Panc1 (cell line): ENCODE measurements around the gene CHCHD3. TPM values are rescaled to one million over a fixed set of nuclear protein-coding genes. Genes with fewer than 3 reads are reported as not detected.

Experiments
- ATAC-seq: fragments of 200-7000 bp; cut with Tn5 transposase; 2 replicates; pipeline ENCODE4 v1.9.1; 2020; ENCODE audit warnings: mild to moderate bottlenecking, moderate library complexity
- BruUV-seq: library from RNA; stranded (reverse); fragments of 400-500 nt; replicated peaks from 2 replicates; lab custom pipeline; 2021; lab: Mats Ljungman, UMichigan
- CTCF ChIA-PET: fragments of 300-600 bp; sonication (Branson Sonifier 250); formaldehyde crosslinking; loops from one replicate; lab custom pipeline; 2022; ENCODE audit warnings: antibody characterized with exemption; lab: Charles Lee
- POLR2A ChIA-PET: fragments of 300-600 bp; sonication (Branson Sonifier 250); formaldehyde crosslinking; loops from one replicate; lab custom pipeline; 2022; ENCODE audit warnings: antibody characterized with exemption; lab: Charles Lee
- DNase-seq: peaks from one replicate; pipeline ENCODE4 v3.0.0-alpha.2; 2010; ENCODE audit warnings: low read depth, low spot score
- H3K27ac ChIP-seq: 2 replicates; pipeline ENCODE4 v1.5.1; 2011; ENCODE audit warnings: mild to moderate bottlenecking, low read length, inconsistent platforms
- H3K27me3 ChIP-seq: fragments of 200-500 bp; sonication (Bioruptor generic); 2 replicates; pipeline ENCODE4 v1.6.0; 2014; ENCODE audit warnings: low read length, inconsistent platforms; ENCODE audit not compliant: control insufficient read depth, insufficient read depth
- H3K36me3 ChIP-seq: fragments of 200-500 bp; sonication (Bioruptor generic); 2 replicates; pipeline ENCODE4 v1.5.1; 2014; ENCODE audit warnings: inconsistent platforms, mild to moderate bottlenecking, low read length, moderate library complexity; ENCODE audit not compliant: control insufficient read depth, insufficient read depth
- H3K4me1 ChIP-seq: 2 replicates; pipeline ENCODE4 v1.5.1; 2011; ENCODE audit warnings: inconsistent platforms, mild to moderate bottlenecking, low read length, moderate library complexity; ENCODE audit not compliant: control insufficient read depth, insufficient read depth
- H3K4me3 ChIP-seq, 2 experiments: 2 replicates each; pipeline ENCODE4 v1.5.1; 2011 to 2012; ENCODE audit warnings: low read depth in 2 of 2, low read length in 2 of 2, mild to moderate bottlenecking in 2 of 2, inconsistent platforms in 1 of 2, moderate library complexity in 1 of 2
- H3K9me3 ChIP-seq: fragments of 200-500 bp; sonication (Bioruptor generic); 2 replicates; pipeline ENCODE4 v1.5.1; 2014; ENCODE audit warnings: low read depth, mild to moderate bottlenecking, inconsistent platforms, low read length, moderate library complexity; ENCODE audit not compliant: control insufficient read depth, insufficient read depth
- POLR2AphosphoS5 ChIP-seq: IDR thresholded peaks from 2 replicates; pipeline ENCODE4 v1.6.1; 2012; ENCODE audit warnings: mild to moderate bottlenecking, low read depth, low read length, moderate library complexity
- SIN3A ChIP-seq: IDR thresholded peaks from 2 replicates; pipeline ENCODE4 v1.6.1; 2012; ENCODE audit warnings: low read depth, mild to moderate bottlenecking, low read length, moderate library complexity, borderline replicate concordance; ENCODE audit not compliant: insufficient read depth
- TCF7L2 ChIP-seq: IDR thresholded peaks from 2 replicates; pipeline ENCODE4 v1.6.1; 2011; ENCODE audit warnings: mild to moderate bottlenecking, low read depth, low read length, inconsistent platforms
- in situ Hi-C: cut with HindIII; loops from 2 replicates; pipeline ENCODE4 v1.10.0; 2016; ENCODE audit warnings: low sequenced_read_pairs, low pct_unique_long_range_greater_than_20kb
- intact Hi-C: fragments of 100-400 bp; cut with micrococcal nuclease; formaldehyde crosslinking; loops from one replicate; pipeline ENCODE4 v1.10.0; 2022; ENCODE audit not compliant: unreplicated experiment
- total RNA-seq: library from RNA; stranded (reverse); gene quantifications from one replicate; pipeline ENCODE4 v1.2.1, GENCODE V29; 2021; ENCODE audit not compliant: unreplicated experiment
- TF ChIP-seq, protein P1 (sequence below), 2 experiments: IDR thresholded peaks; 2 replicates each; pipeline ENCODE4 v1.6.1; 2011 to 2012; ENCODE audit warnings: low read depth in 2 of 2, control low read depth in 1 of 2, low read length in 1 of 2, mild to moderate bottlenecking in 1 of 2, moderate library complexity in 1 of 2; ENCODE audit not compliant: insufficient read depth in 1 of 2
- TF ChIP-seq, protein P2 (sequence below): fragments of 450-650 bp; IDR thresholded peaks from 2 replicates; pipeline ENCODE4 v1.5.1; 2017; ENCODE audit warnings: mild to moderate bottlenecking

CHCHD3 gene
- total RNA-seq, 1 experiment from 2014 or later = 109 TPM

DNA sequence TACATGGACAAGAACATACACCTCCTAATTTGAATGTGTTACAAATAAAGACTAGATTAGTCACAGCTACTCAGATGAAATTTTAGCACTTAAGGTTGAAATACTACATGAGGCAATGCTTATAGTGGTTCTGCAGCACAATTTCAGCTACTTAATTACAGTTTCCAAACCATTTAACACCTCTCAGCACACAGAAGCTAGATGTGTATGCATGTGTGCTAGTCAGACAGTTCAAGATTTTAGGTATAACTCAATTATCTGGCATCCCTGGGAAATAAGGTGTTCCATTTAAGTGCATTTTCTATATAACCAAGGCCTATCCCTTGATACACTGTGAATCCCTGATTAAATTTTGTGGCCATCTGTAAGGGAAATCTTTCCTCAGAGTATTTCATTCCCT, 141.8 kb downstream of the CHCHD3 start:
- in situ Hi-C loops = no loop called here
- BruUV-seq = no TSS peak
- ChIA-PET POLR2A (no interaction called here), CTCF (no interaction called here)
- Histone ChIP-seq H3K4me3 (no peak overlapping the region), H3K27me3 (no peaks in the 10 kb centered on the region), H3K9me3 (no peaks in the 10 kb centered on the region), H3K4me1 (no peaks in the 10 kb centered on the region), H3K27ac (no peak overlapping the region), H3K36me3 (no peaks in the 10 kb centered on the region)
- intact Hi-C loops = no loop called here
- TF ChIP-seq SIN3A (no peak), POLR2AphosphoS5 (no peak), TCF7L2 (no peak)
- TF ChIP-seq, protein P1, sequence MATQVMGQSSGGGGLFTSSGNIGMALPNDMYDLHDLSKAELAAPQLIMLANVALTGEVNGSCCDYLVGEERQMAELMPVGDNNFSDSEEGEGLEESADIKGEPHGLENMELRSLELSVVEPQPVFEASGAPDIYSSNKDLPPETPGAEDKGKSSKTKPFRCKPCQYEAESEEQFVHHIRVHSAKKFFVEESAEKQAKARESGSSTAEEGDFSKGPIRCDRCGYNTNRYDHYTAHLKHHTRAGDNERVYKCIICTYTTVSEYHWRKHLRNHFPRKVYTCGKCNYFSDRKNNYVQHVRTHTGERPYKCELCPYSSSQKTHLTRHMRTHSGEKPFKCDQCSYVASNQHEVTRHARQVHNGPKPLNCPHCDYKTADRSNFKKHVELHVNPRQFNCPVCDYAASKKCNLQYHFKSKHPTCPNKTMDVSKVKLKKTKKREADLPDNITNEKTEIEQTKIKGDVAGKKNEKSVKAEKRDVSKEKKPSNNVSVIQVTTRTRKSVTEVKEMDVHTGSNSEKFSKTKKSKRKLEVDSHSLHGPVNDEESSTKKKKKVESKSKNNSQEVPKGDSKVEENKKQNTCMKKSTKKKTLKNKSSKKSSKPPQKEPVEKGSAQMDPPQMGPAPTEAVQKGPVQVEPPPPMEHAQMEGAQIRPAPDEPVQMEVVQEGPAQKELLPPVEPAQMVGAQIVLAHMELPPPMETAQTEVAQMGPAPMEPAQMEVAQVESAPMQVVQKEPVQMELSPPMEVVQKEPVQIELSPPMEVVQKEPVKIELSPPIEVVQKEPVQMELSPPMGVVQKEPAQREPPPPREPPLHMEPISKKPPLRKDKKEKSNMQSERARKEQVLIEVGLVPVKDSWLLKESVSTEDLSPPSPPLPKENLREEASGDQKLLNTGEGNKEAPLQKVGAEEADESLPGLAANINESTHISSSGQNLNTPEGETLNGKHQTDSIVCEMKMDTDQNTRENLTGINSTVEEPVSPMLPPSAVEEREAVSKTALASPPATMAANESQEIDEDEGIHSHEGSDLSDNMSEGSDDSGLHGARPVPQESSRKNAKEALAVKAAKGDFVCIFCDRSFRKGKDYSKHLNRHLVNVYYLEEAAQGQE (IDR thresholded peaks at IDR 0.05; ENCODE audit: insufficient read depth in 1 of 2, low read depth in 2 of 2, low read length in 1 of 2) = no peak
- TF ChIP-seq, protein P2, sequence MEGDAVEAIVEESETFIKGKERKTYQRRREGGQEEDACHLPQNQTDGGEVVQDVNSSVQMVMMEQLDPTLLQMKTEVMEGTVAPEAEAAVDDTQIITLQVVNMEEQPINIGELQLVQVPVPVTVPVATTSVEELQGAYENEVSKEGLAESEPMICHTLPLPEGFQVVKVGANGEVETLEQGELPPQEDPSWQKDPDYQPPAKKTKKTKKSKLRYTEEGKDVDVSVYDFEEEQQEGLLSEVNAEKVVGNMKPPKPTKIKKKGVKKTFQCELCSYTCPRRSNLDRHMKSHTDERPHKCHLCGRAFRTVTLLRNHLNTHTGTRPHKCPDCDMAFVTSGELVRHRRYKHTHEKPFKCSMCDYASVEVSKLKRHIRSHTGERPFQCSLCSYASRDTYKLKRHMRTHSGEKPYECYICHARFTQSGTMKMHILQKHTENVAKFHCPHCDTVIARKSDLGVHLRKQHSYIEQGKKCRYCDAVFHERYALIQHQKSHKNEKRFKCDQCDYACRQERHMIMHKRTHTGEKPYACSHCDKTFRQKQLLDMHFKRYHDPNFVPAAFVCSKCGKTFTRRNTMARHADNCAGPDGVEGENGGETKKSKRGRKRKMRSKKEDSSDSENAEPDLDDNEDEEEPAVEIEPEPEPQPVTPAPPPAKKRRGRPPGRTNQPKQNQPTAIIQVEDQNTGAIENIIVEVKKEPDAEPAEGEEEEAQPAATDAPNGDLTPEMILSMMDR = no peak
- ATAC-seq (no peak), DNase-seq (no peak)

DNA sequence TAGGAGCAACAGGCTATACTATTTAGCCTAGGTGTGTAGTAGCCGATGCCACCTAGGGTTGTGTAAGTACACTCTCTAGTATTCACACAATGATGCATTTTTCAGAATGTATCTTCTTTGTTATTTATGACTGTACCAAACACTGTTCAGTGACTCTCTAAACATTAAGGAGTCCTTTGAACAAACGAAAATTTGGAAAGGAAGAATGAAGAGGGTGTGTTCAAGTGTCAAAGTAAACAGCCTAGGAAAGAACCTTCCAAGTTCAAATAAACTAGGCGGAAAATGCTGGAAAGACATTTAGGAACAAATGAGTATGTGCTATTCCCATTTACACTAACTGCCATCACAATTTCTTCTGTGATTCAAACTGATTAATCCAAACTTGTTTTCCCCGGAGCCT, 142.4 kb downstream of the CHCHD3 start:
- intact Hi-C loops = no loop called here
- H3K27me3 ChIP-seq = no peaks in the 10 kb centered on the region
- ATAC-seq (no peak), DNase-seq (no peak)
- no peak overlapping the region for H3K27ac ChIP-seq
- TF ChIP-seq SIN3A (no peak), POLR2AphosphoS5 (no peak), TCF7L2 (no peak)
- TF ChIP-seq, protein P2 = no peak
- TF ChIP-seq, protein P1 (IDR thresholded peaks at IDR 0.05; ENCODE audit: insufficient read depth in 1 of 2, low read depth in 2 of 2, low read length in 1 of 2) = no peak
- no peaks in the 10 kb centered on the region for H3K4me1 ChIP-seq
- H3K36me3 ChIP-seq = no peaks in the 10 kb centered on the region
- H3K4me3 ChIP-seq = no peak overlapping the region
- POLR2A ChIA-PET = no interaction called here
- in situ Hi-C loops = no loop called here
- H3K9me3 ChIP-seq = no peaks in the 10 kb centered on the region
- CTCF ChIA-PET = no interaction called here
- BruUV-seq = no TSS peak
